NCI-H1436 (cell line): ENCODE results near the gene SLC9C2.
"Not testable (repeated sequence)": the region's sequence is repeated elsewhere in the genome, so short reads cannot be mapped to it uniquely, and the experiment has no call there.

Source experiments
- DNase-seq: peaks from one replicate; lab custom pipeline; 2025; lab: John Stamatoyannopoulos, UW

Gene SLC9C2, protein sequence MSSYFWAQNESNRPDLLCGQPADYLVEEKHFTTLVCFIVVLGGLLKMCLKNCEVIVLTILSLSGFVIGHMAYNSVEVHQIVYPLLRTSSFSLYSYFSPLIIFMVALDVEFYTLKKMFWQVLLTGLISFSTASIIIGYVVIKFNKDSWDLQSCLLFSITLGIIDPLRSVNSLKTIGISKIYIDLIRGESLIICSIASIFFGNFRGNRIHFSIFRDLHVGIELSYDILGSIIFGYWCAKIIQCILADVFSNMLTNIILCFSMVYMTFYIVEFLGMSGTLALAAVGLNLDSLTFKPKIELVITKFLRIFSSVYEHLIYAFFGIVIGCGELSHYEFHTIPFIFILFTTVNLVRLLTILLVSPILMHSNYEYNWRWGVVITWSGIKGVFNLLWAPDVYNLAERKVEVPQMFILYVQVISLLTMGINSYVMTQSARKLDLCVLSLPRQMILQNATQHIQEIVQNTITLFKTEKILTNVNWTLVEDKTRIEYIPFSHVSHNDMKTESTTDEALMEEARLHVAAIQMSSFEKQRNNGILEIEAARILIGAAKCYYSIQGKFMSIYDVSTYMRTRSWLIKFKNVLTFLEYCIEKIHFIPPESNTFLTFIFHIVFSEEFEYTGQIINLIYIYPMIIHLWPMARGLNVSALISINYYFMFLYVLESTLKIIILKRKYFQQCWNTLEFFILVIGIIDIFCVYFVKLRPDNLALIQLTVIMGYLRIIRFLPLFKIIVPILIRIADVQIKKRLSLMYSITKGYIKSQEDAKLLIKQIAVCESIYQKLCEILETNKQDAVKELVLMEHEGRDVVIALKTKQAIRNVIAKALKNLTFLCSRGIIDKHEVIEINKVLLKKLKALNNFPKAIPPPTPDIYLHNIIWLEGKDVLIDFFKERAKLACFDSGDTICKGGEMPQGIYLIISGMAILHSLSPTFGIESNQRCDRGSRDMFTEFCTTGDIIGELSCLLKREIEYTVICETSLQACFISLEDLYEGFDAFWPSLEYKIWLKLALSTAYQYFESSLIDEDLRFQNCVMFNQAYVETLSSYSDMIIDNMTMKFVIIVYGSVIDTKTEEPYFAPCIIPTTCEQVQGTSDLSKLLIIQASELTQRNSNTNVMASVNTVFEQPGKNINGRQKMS

DNA sequence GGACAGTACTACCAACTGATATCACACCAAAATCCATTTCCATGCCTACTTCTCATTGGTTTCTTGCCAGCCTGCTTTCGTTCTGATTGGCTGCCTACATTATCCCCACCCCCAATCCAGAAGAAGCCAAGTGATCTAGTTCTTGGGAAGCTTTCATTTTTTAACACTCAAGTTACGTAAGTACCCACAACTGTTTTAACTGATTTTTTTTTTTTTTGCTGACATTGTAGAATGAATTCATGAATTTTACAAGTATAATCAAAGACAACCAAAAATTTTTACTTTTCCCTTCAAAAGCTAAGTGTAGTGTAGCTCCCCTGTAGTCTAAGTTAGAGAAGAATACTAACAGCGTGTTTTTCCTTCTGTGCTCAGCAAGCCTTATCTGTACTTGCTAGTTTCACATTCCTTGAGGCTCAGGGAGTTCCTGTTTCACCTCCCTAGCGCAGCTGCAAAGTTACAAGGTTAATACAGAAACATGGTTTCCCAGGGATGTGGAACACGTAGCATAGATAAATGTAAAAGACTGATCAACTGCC is at the start of gene SLC9C2:
Gene SLC9C2, minus strand, starts transcription at position 17 of the 536 bp plus-strand sequence. CDS start 1,296 bp downstream, outside the sequence.
- no peak for DNase-seq

DNA sequence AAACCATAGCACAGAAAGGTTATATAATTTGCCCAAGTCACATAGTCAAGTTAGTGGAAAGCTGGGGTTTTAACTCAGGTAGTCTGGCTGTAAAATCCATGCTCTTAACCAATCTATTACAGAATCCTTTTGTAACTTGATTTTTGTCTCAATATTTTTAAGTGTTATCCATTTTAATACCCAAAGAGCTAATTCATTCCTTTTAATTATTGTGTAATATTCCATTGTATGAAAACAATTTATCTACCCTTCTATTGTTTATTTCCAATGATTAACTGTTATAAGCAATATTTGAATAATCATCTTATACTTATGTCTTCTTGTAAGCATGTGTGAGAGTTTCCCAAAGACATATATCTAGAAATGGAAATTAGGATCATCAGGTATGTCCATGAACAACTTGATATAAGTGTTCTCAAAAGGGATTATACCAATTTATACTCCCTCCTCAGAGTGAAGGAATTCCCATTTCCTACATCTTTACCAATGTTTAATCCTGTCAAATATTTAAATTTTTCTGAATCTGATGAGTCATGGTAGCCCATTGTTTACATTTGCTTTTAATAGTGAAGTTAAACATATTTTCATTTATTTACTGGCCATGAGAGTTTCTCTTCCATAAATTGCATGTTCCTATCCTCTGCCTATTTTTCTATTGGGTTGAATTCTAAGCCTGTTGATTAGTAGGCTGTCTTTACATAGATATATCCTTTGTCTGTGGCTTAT is 46.2 kb upstream of the SLC9C2 start:
- no peak for DNase-seq

DNA sequence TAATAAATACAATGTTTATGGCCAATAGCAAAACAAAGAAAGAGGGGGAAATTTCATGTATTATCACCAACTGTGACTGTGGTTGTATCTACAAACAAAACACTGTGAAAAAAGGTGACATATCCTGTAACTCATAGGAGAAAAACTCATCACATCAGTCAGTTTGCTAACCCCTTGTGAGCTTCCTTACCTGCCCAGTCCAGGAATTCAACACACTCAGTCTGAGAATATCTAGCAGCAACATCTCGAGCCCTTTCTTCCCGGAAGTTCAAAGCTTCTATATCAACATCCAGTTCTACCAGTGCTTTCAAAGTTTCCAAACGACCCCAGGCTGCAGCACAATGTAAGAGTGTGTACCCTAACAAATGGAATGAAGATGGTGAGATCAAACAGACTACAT is 43.8 kb upstream of the SLC9C2 start:
- DNase-seq: no peak

DNA sequence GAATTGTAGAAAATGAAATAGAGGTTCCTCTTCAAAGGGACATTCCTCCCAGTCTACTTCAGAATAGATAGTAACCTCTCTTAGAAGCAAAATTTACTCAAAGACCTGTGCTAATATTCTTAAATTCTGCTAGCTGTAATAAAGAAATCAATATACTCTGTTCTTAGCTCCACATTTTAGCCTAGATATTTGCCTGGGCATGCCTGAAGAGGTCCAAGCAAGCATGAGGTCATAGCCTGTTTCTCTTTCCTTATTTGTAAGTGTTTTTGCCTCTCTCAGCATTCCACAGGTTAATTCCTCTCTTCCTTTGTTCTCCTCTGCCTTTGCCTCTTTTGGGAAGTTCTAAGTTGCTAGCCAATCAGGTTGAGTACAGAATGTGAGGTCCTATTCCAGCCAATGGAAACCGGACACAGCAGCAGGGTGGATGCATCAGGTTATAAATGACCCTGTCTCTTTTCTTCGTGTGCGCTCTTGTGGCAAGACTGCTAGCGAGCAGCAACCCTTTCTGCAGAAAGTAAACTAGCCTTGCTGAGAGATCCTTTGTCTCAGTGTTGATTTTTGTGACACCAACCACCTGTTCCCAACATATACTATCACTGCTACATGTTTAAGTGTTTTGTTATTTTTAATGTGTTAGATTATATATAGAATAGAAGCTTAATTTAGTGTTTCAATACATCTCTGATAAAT is 39.7 kb upstream of the SLC9C2 start:
- DNase-seq: not testable (repeated sequence)

DNA sequence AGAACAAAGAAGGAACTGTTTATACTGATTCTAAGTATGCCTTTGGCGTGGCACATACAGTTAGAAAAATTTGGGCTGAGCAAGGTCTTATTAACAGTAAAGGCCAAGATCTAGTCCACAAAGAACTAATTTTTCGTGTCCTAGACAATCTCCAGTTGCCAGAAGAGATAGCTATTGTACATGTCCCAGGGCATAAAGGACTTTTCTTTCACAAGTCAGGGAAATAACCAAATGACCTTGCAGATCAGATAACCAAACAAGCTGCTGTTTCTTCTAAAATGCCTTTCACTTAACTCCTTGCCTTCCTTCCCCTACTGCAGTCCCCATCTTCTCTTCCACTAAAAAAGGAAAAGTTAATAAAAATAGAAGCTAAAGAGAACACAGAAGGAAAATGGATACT is 36.2 kb upstream of the SLC9C2 start:
- no peak for DNase-seq

DNA sequence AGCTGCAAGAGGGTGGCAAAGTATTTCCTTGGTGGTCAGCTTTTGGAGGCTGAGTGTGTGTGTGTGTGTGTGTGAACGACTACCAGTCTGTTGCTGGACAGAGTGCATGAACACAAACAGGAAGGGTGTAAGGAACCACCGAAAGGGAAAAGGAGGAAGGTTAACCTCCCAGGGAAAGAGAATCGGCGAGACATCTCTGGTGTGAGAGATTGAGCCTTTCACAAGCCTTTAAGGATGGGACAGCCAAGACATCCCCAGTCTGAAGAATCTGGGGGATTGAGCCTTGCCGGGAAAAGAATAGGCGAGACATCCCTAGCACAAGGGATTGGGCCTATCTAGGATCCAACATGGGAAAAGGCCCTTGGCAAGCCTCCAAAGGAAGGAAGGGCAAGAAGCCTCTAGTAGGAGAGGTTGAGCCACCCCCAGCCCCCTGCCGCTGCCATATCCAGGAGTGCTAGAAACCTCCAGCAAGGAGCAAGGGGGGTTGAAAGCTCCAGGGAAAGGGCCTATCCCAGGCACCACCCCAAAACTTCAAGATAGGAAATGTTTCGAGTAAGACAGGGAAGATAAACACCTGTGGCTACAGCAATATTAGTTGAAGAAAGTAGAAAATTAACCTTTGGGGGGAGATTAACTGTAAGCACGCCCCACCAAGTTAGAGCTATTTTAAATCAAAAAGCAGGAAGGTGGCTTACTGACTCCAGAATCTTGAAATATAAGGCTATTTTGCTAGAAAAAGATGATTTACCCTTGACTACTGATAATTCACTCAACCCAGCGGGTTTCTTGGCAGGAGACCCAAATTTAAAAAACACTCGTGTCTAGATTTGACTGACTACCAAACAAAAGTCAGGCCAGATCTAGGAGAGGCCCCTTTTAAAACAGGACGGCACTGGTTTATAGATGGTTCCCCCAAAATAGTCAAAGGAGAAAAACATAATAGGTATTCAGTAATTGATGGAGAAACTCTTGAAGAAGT is 35.5 kb upstream of the SLC9C2 start:
- DNase-seq: no peak

DNA sequence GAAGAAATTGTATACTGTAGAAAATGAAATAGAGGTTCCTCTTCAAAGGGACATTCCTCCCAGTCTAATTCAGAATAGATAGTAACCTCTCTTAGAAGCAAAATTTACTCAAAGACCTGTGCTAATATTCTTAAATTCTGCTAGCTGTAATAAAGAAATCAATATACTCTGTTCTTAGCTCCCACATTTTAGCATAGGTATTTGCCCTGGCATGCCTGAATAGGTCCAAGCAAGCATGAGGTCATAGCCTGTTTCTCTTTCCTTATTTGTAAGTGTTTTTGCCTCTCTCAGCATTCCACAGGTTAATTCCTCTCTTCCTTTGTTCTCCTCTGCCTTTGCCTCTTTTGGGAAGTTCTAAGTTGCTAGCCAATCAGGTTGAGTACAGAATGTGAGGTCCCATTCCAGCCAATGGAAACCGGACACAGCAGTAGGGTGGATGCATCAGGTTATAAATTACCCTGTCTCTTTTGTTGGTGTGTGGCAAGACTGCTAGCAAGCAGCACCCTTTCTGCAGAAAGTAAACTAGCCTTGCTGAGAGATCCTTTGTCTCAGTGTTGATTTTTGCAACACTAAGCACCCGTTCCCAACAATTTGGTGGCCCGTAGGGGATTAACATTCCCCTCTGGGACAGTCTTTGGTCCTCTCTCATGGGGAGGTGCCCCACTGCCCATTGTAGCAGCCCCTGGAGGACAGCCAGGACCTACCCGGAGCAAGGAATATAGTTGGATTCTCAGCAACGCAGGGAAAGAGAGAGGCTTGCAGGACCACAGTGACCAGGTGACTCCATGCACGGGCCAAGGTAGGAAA is 34.6 kb upstream of the SLC9C2 start:
- DNase-seq: not testable (repeated sequence)

DNA sequence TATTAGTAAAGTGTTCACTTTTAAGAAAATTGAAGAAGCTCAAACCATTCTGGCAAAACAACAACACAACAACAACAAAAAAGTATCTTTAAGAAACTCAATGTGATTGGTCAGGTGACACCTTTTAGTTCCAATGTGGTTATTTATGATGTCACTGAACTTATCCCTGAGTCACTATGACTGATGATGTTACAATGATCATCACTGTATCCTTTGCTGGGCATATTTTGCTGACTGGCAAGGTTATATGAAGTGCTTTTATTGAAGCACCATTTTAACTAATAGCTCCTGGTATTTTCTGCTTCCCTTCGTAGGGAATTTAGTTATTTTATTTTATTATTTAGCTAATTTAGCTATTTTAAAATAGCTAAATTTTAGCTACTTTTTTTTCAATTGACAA is 32.2 kb upstream of the SLC9C2 start, which contains the start of gene TEX50:
Gene TEX50, plus strand, starts transcription at position 223 of the 400 bp plus-strand sequence. CDS start 184 bp downstream, outside the sequence.
- no peak for DNase-seq

DNA sequence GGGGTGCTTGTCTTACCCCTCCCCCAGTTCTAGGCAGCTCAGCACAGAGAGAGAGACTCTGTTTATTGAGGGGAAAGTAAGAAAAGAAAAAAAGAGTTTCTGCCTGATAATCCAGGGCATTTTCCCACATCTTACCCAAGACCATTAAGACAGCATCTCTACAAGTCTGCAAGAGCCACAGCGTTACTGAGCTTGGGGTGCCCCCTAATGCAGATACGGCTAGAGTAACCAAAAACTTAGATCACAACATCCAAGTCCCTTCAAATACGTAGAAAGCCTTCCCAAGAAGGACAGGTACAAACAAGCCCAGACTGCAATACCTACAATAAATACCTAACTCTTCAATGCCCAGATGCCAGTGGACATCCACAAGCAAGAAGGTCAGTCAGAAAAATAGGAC is 26.0 kb upstream of the SLC9C2 start:
- DNase-seq: no peak

DNA sequence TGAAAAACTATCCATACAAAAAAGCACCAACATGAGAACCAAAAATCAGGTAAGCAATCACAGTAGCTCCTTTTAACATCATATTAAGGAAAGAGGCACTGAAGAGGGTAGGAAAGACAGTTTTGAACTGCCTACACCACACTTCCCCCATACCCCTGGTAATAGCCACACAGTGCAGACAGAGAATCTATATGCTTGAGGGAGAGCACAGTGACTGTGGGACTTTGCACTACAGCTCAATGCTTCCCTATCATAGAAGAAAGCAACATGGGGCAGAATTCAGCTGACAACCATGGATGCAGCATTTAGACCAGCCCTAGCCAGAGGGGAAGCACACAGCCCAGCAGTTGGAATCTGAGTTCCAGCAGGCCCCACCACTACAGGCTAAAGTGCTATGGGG is 24.4 kb upstream of the SLC9C2 start:
- no peak for DNase-seq

DNA sequence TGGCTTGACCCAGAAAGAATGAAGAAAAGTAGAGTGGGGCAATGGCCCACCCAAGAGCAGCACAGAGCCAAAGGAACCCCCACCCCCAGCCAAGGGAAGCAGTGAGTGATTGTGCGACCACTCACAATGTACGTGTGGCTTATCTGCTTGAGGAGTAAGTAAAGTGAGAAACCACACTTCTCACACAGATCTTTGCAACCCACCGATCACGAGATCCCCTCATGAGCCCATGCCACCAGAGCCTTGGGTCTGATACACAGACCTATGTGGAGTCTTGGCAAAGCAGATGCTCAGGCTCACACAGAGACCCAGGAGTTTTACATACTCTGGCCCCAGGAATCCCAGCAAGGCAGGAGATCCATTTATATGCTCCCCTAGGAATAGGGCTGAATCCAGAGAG is 14.0 kb upstream of the SLC9C2 start:
- no peak for DNase-seq

DNA sequence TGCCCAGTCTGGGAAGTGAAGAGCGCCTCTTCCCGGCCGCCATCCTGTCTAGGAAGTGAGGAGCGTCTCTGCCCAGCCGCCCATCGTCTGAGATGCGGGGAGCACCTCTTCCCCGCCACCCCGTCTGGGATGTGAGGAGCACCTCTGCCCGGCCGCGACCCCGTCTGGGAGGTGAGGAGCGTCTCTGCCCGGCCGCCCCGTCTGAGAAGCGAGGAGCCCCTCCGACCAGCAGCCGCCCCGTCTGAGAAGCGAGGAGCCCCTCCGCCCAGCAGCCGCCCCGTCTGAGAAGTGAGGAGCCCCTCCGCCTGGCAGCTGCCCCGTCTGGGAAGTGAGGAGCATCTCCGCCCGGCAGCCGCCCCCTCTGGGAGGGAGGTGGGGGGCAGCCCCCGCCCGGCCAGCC is 10.2 kb upstream of the SLC9C2 start:
- not testable (repeated sequence) for DNase-seq

DNA sequence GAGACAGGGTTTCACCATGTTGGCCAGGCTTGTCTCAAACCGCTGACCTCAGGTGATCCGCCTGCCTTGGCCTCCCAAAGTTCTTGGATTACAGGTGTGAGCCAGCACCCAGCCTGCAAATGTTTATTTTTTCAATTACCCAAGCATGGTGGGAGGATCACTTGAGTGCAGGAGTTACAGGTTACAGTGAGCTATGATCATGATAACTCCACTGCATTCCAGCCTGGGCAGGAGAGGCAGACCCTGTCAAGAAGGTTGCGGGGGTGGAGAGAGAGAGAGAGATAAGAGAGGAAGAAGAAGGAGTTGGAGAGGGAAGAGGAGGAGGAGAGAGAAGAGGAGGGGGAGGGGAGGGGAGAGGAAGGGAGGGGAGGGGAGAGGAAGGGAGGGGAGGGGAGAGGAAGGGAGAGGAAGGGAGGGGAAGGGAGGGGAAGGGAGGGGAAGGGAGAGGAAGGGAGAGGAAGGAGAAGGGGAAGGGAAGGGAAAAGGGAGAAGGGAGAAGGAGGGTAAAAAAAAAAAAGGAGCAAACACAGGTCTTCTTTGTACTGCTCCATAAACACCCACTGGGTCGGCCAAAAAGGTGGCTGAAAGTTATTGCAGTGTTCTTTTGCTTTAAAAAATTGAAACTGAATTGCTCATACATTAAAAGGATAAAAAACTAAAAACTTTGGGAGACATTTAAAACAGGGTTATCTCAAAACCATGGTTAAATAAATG is 5.8 kb upstream of the SLC9C2 start:
- DNase-seq: no peak

DNA sequence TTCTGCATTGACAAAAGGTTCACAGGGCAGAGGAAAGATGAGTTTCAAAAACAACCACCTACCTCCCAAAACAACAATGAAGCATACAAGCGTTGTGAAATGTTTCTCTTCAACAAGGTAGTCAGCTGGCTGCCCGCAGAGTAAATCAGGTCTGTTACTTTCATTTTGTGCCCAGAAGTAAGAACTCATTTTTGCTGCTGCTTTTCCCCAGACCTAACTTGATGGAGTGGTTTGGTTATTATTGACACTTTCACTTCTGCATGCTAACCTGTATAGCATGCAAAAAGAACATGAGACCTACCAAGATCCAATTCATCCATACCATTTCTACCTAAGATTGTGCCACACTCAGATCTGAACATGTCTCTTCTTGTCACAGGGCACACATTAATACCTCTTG is 1.3 kb downstream of the SLC9C2 start:
- no peak for DNase-seq

DNA sequence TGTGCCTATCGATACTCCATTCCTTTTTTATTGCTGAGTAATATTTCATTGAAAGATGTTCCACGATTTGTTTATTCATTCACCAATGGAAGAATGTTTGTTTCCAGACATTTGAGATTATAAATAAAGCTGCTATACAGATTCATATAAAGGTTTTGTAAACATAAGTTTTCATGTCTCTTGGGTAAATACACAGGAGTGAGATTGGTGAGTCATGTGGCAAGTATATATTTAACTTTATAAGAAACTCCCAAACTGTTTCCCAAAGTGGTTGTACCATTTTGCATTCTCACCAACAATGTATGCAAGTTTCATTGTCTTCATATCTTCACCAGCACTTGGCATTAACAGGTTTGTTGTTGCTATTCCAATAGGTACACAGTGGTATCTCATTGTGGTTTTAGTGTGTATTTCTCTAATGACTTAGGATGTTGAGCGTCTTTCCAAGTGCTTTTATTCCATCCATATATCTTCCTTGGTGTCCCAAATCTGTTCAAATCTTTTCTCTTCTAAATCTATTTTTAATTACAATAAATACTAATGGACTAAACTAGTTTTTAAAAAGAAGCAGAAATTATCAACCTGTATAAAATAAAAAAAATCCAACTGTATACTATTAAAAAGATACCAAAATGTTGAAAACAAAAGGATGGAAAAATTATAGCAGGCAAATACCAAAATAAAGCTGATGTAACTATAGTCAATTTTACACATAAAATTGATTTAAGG is 6.6 kb downstream of the SLC9C2 start:
- no peak for DNase-seq

DNA sequence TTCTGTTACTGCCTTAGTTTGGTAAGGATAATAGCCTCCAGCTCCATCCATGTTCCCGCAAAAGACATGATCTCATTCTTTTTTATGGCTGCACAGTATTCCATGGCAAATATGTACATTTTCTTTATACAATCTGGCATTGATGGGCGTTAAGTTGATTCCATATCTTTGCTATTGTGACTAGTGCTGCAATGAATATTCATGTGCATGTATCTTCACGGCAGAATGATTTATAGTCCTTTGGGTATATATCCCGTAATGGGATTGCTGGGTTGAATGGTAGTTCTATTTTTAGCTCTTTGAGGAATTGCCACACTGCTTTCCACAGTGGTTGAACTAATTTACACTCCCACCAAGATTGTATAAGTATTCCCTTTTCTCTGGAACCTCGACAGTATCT is 11.7 kb downstream of the SLC9C2 start:
- DNase-seq: not testable (repeated sequence)

DNA sequence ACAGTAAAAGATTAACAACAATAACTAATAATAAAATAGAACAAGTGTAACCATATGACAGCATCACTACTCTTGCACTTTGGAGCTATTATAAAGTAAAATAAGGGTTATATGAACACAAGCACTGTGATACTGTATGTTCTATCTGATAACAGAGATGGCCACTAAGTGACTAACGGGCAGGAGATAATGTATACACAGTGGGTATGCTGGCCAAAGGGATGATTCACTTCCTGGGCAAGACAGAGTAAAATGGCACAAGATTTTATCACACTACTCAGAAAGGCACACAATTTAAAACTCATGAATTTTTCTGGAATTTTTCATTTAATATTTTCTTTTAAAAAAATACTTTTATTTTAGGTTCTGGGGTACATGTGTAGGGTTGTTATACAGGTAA is 12.3 kb downstream of the SLC9C2 start:
- DNase-seq: no peak
